GM18909 (cell line): Measurements from ENCODE around the gene ACOXL.

ENCODE experiments used
- ATAC-seq: cut with Tn5 transposase; IDR thresholded peaks from one replicate; pipeline ENCODE4 v1.9.1; 2021; ENCODE audit warnings: mild to moderate bottlenecking; ENCODE audit not compliant: unreplicated experiment, poor library complexity

The ACOXL gene

DNA sequence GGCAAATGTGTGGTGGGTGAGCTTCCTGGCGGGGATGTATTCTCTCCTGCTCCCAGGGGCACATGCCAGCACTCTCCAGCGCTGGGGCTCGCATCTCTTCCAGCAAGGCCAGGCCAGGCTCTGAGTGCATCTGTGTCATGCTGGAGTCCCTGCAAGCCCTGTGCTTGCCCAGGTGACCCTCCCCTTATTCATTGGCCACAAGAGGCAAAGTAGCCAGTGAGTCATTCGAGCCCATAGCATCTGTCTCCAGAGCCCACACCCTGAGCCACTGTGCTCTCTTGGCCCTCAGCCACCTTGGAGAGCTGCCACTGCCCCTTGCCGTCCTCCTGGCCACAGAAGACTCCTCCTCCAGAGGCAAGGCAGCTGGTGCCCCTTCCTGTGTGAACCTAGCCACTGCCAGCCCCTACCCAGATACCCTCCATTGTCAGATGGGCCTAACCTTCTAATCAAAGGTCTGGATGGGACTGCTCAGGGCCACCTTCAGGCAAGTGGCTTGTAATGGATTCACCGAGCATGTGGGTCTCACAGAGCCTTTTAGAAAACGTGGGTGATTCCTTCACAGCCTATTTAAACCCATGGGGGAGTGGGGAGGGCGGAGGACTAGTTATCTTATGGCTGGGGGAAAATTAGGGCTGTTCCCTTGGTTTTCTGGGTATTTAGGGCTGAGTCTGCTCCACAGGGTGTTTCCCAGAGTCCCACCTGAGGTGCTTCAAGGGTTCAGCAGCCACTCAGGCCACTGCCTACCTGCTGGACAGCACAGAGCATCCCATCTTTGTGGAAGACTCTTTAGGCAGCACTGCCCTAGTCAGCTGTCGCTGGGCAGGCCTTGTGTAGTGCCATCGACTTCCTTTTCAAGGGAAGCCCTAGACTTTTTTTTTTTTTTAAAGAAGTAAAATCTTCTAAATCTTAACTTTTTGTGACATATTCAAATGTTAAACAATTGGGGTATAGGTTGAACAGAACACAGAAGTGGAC is 137.4 kb downstream of the ACOXL start:
- ATAC-seq, result no peak

DNA sequence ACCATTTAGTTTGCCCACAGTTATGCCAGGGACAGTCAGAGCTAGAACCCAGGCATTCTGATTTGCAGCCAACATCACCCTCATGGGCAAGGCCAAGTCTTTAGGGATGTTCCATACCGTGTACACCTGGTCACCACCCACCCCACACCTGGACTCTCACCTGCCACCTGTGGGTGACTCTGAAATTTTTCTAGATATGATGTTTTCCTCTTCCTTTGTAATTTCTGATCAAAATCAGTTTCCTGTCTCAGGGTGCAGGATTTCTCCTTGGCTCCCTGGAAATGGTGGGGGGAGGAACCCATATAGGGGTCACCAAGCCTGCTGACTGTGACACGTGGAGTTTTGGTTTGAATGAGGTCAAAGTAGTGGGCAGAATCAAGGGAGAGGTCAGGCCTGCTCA is 138.2 kb downstream of the ACOXL start:
- ATAC-seq, result no peak

DNA sequence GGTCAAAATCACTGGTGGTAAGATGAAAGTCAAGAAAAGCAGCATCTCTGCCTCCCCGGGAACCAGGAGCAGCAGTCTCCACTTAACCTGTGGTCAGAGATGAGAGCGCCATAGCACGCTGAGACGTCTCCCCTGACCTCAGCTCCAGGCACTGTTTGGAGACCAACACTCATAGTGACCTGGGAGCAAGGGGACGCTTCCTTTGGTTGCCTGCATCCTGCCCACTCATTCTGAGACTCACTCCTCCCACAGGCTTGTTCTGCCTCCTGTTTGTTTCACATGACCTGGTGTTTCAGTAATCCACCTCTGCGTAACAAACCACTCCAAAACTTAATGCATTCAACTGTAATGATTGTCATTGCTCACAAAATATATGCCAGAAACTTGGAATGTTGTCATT is 139.3 kb downstream of the ACOXL start:
- no peak for ATAC-seq

DNA sequence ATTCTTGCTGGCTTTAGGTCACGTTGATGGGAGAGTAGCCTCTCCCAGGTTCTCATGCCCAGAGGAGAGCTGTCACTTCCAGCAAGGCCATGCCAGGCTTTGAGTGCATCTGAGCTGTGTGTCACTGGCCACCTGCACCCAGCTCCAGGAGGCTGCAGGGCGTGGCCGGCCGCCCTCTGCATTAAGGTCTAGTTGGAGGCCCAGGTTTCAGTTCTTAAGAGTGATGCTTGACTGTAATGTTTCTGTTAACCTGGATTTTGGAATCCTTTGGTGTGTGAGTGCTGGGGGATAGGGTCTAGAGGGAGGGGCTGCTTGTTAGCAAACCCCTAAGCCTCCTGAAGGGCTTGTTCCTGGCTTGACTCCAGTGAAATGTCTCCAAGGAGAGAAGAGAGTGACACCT is 140.1 kb downstream of the ACOXL start:
- no peak for ATAC-seq

DNA sequence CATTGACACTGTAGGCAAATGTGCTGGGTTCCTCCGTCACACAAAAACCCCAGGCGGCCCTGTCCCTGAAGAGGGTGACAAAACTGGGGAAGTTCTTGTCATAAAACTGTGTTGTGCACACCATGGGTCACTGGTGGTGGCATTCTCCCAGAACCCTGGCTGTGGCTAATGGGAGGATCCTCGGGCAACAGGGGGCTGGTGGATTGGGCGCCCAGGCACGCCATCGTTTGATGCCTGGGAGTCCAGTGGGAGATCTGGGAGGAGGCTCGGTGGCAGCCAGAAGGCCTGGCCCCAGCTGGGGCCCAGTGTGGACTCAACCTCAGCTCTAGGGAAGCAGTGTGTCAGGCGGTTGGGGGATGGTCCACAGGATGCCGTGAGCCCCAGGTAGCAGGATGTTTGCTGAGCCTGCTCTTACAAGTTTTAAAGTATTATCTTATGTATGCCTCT is 140.7 kb downstream of the ACOXL start:
- ATAC-seq, result no peak

DNA sequence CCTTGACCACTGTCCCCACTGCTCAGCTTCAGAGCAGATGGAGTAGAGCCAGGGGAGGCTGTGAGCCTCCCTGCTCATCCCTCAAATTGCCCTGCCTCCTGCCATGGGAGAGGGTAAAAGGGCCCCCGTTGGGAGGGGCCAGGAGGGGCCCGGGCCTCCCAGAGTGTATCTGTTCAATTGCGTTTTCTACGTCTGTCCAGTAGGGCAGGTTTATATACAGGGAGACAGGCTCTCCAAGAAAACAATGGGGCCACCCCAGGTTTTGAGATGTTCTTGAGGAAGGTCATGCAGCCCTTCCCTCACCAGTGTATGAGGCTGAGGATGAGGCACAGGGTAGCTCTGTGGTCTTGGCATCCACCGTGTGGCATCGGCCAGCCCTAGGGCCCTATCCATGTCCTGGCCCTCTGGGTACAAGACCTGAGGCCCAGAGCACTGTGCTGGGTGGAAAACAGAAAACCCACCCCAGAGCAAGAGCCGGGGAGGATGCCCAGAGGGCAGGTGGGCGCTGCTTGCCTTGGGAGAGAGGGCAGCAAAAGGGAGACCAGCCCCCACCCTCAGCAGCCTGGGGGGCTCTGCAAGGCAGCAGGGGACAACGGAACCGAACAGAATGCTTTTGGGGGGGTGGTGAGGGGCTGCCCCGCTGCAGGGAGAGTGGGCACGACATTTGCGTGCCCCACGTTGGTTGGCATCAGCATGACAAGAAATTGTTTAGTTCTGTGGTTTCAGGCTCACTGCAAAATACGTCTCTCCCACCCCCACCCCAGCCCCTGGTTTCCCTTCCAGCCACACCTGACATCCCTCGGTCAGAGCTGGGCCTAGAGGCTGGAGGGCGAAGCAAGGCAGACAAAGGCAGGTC is 141.5 kb downstream of the ACOXL start:
- ATAC-seq, result no peak

DNA sequence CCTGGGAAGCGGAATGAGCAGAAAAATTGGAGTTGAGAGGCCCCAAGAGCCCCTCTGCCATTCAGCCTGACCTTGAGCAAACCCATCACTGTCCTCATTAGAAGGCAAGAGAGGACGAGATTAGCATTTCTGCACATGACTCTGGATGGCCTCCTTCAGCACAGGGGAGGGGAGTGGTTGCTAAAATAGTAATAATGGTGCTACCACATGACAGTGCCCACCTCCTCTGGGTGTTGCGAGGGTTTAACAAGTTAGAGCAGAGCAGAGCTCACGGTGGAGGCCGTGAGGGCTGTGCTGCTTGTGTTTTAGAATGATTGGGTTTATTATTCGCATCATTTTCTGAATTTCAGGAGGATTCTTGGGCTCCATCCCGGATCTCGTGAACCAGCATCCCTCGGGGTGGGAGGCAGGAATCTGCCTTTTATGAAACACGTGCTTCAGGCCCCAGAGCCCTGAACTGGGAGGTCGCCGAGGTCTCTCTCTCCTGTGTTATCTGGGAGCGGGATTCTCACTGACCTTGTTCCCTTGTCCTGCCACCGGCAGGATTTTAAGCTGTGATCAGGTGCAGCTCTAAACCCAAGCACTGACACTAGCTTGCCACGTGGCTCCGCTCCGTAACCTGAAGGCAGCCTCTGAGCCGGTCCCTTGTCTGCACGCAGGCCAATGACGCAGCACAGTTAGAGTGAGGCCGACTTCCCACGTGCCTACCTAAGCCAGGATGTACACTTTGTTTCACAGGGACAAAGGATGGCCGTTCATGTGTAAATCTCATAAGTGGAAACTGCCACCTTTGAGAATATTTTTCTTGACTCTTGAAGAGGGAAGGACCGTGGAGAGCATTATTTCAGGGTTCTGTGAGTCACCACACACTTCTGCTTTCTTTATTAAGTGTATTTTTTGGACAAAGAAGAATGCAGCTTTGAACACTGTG is 142.3 kb downstream of the ACOXL start:
- peak; percentile 49 for ATAC-seq

DNA sequence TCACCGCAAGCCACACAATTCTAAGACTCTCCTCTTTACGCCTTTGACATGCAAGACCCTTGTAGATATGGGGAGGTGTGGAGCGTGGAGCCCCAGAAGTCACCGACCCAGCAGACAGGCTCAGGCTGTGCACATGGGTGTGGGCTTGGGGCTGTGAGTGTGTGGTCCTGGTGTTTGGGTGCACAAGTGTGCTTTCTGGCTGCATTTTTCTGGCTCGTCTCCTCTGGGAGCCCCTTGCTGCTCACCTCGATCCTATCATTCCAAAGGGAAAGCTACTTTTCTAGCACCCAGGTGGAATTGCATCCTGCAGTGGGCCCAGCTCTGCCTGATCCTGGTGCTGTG is 143.0 kb downstream of the ACOXL start:
- ATAC-seq, result no peak

DNA sequence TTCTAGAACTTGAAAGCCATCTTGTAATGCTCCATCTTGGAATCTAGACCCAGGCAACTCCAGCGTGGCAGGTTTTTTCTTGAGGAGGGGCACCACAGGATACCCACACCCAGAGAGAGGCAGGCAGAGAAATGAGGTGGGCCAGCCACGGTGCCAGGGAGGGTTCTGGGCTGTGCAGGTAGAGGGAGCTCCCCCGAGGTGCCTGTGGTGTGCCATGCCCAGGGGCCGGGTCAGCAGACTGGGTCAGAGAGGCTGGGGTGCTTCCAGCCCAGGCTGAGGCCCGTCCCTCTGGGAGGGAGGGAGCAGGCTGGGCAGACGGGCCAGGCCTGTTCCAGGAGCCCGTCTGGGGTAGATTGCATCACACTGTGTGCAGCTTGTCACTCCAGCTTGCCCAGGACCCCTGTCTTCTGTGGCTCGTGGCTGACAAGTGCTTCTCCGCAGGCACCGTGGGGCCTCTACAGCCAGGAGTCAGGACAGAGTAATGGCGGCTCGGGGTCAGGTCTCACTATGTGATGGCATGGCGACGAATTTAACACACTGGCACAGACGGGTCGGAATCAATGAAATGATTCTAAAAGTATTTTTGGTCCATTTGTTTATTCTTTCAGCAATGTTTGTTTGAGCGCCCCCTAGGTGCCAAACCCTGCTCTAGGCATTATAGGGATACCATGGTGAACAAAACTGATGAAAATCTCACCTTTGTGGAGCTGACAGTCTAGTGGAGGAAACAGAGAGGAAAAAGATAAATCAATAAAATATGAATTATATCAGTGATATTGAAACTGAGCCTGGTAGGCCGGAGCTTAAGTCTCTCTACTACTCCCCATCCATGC is 144.0 kb downstream of the ACOXL start:
- no peak for ATAC-seq

DNA sequence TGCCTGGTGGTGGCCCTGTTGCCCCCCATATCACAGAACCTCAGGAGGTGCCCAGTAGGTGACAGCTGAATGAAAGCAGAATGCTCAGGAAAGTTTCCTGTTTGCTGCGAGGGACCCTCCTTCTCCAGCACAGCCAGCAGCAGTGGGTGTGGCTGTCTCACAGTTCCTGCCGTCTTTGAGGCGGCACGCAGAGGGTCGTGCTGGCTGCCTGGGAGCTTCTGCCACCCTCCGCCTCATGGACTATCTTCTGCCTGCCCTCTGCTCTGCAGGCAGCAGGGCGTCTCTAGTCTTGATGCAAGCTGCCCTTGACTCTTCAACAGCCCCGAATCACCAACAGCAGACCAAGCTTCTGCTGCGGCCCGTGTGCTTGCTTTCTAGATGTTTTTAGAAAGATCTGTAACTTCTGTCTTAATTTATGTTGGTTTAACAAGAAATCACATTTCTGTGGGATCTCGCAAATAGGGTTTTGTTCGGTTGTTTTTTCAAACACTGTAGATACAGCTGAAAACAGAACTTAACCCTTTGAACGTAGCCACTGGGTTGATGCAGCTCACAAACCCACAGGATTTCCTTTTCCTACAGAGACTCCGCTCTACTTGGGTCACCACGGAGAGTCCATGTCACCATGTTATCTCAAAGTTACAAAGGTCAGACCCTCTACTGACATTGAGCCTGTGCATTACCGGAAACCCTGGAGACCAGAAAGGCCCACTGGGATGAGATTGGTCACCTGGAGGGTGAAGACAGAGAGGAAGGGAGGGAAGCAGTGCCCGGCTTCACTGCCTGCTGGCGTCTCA is 144.9 kb downstream of the ACOXL start:
- no peak for ATAC-seq

DNA sequence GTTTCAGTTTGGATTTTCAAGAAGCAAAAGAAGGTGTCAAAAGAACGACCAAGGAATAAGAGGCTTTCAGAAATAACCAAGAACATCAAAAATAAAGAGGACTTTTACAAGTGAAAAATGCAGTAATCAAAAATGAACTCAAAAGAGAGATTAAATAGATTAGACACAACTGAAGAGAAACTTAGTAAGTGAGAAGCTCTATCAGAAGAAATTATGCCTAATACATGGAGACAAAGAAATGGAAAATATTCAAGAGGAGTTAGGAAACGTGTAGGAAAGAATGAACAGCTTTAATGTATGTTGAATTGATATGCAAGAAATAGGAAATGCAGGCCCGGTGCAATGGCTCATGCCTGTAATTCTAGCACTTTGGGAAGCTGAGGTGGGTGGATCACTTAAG is 145.8 kb downstream of the ACOXL start:
- ATAC-seq, result no peak

DNA sequence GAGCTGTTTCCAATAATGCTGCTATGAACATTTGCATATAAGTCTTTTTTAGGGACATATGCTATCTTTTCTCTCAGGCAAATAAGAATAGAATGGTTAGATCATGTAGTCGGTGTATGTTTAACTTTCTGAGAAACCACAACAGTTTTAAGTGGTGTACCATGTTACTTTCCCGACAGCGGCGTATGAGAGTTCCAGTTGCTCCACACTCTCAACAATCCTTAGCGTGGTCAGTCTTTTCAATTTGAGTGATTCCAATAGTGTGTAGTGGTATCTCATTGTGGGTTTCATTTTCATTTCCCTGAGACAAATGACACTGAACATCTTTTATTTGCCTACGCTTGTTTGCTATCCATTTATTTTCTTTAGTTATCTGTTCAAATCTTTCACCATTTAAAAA is 149.5 kb downstream of the ACOXL start:
- ATAC-seq, result peak; percentile 68

DNA sequence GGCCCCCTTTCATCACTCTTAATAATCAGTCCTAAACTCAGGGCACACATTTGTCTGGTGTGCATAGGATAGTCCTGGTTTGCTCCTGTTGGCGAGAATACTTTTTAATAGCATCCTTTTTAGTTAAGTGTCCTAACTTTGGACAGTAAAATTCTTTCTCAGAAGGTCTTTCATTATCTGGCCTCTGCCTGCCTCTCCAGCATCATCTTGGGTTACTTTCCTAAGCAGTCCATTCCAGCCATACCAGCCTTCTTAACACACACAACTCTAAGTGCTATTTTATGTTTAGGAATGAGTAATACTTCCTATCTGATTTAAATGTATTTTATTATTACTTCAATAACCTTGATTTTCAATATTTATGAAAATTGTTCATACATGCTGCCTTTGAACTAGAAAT is 151.0 kb downstream of the ACOXL start:
- ATAC-seq, result no peak

DNA sequence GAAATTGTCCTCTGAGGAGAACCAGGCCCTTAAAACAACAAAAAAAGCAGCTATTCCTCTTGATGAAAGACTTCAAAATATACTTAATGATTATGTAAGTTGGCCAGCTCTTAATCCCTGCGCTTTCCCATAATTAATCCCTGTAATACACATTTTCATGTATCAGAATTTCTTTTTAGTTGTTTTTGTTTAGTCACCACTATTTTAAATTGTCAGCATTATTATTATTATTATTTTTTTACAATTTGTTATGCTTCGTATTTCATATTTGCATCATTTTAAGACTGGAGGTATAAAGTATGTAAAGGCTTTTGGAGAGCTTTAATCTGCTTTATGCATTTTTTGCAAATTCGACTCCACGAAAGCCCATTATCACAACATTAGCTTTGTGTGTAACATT is 152.9 kb downstream of the ACOXL start:
- ATAC-seq, result no peak

DNA sequence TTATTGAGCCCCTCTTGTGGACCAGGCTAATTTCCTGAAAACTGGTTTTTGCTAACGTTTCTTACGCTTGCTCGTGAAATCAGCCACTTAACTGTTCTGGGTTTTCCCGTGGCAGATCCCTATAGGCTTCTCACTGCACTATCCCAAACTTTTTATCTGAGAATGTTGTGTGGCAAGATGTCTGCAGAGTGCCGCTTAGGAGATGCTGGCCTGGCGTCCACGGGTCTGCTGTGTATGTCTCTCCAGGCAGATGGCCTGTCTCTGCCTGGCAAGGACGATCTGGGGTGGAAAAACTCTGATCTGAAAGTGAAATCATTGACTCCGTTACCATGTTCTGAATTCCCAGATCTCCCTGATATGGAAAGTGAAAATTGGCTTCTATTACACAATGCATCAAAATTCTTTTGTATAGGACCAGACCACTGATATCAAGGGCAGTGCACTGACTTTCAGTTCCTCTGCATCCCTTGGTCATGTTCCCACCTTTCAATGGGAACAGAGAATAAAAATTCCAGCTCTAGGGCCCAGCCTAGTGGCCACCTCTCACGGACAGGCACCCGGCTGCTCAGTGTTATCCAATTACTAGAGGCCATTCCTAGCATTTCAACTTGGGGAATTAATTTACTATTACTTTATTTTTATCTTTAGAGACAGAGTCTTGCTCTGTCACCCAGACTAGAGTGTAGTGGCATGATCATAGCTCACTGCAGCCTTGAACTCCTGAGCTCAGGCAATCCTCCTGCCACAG is 154.6 kb downstream of the ACOXL start:
- ATAC-seq, result no peak

DNA sequence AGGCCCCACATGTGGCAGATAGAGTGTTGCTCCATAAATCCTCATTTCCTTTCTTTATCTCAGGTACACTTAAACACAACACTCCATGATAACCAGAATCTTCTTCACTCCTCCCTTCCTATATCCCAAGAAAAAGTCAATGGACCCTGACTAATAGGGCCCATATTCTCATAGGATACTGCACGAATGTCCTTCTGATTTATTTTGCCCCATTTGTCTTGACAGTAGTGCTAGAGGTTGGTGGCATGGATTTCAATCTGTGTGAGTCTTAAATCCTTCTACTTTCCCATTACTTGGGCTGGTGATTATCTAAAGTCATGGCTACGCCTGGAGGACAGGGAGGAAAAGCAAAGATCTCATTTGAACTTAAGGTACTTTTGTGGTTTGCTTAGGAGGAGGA is 156.0 kb downstream of the ACOXL start:
- ATAC-seq, result no peak

DNA sequence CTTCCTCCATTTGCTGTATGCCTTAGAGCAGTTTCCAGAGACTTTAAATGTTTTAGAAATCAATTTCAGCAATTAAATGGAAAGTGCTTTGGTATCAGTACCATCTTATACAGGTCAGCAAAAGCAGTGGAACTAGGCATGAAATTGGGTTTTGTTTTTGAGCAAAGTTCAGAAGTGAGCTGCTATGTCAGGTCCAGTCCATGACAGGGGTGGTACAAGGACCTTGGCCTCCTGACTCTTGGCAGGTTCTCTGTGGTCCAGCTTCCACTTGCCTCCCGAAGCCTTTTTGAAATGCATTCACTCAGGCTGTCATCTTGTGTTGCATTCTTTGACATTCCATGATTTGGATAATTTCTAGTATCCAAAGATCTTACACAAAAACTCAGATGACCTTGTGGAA is 159.3 kb downstream of the ACOXL start:
- ATAC-seq, result no peak

DNA sequence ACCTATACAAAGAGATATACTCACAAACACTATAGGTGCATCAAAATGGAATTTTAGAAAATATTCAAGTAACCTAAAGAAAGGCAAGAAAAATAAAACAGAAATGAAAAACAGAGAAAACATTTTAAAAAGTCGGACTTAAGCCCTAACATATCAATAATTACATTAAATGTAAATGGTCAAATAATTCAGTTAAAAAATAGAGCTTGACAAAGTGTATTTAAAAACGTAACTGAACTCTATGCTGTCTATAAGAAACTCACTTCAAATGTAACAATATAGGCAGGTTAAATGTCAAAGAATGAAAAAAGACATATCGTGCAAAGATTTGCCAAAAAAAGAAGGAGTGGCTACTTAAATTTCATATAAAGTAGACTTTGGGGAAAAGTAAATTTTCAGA is 163.9 kb downstream of the ACOXL start:
- no peak for ATAC-seq
